Loucy (cell line): Measurements from ENCODE around the gene CENPO.
"Not testable (repeated sequence)": the region's sequence is repeated elsewhere in the genome, so short reads cannot be mapped to it uniquely, and the experiment has no call there.

Experiments used
- H2AFZ ChIP-seq: fragments of 200-600 bp; sonication (generic); 2 replicates; pipeline ENCODE4 v1.6.0; 2016; ENCODE audit warnings: antibody characterized with exemption, mild to moderate bottlenecking, low read length, moderate library complexity
- H3F3A ChIP-seq: fragments of 200-600 bp; 2 replicates; pipeline ENCODE4 v1.6.0; 2016; ENCODE audit warnings: antibody characterized with exemption, low read depth, mild to moderate bottlenecking
- H3K27me3 ChIP-seq: fragments of 200-600 bp; sonication (generic); 2 replicates; pipeline ENCODE4 v1.6.1; 2014; ENCODE audit warnings: low read length, mild to moderate bottlenecking; ENCODE audit not compliant: insufficient read depth, poor library complexity, severe bottlenecking
- H3K36me3 ChIP-seq: fragments of 200-600 bp; sonication (generic); 2 replicates; pipeline ENCODE4 v1.6.1; 2016; ENCODE audit warnings: low read length; ENCODE audit not compliant: insufficient read depth
- H3K4me1 ChIP-seq: fragments of 200-600 bp; sonication (generic); 2 replicates; pipeline ENCODE4 v1.5.1; 2014; ENCODE audit warnings: low read length, mild to moderate bottlenecking; ENCODE audit not compliant: insufficient read depth, poor library complexity, severe bottlenecking
- H3K4me2 ChIP-seq: fragments of 200-600 bp; sonication (generic); 2 replicates; pipeline ENCODE4 v1.6.0; 2014; ENCODE audit warnings: antibody characterized with exemption, low read length, low read depth, mild to moderate bottlenecking; ENCODE audit not compliant: poor library complexity, severe bottlenecking
- H3K4me3 ChIP-seq: fragments of 200-600 bp; sonication (generic); 2 replicates; pipeline ENCODE4 v1.5.1; 2014; ENCODE audit warnings: low read length, mild to moderate bottlenecking, mixed read lengths; ENCODE audit not compliant: poor library complexity, severe bottlenecking
- H3K79me2 ChIP-seq: fragments of 200-600 bp; sonication (generic); 2 replicates; pipeline ENCODE4 v1.6.1; 2014; ENCODE audit warnings: low read length; ENCODE audit not compliant: insufficient read depth
- H3K9ac ChIP-seq: fragments of 200-600 bp; sonication (generic); 2 replicates; pipeline ENCODE4 v1.6.0; 2014; ENCODE audit warnings: mild to moderate bottlenecking, low read depth, low read length, moderate library complexity; ENCODE audit not compliant: poor library complexity, severe bottlenecking
- H3K9me2 ChIP-seq: fragments of 200-600 bp; sonication (generic); replicated peaks from 2 replicates; pipeline ENCODE4 v1.6.1; 2016; ENCODE audit warnings: low read depth, low read length, mixed read lengths
- H3K9me3 ChIP-seq: fragments of 200-600 bp; sonication (generic); 2 replicates; pipeline ENCODE4 v1.6.1; 2014; ENCODE audit warnings: mild to moderate bottlenecking, antibody characterized with exemption, low read length, low read depth; ENCODE audit not compliant: insufficient read depth
- H4K20me1 ChIP-seq: fragments of 200-600 bp; sonication (generic); 2 replicates; pipeline ENCODE4 v1.6.0; 2014; ENCODE audit warnings: antibody characterized with exemption, low read length, mild to moderate bottlenecking; ENCODE audit not compliant: insufficient read depth, poor library complexity, severe bottlenecking
- CTCF ChIP-seq: fragments of 200-600 bp; sonication (generic); conservative IDR thresholded peaks from 2 replicates; pipeline ENCODE4 v1.5.1; 2014; ENCODE audit warnings: mild to moderate bottlenecking, antibody characterized with exemption, low read length
- EZH2phosphoT487 ChIP-seq: fragments of 200-600 bp; IDR thresholded peaks from 2 replicates; pipeline ENCODE4 v1.6.1; 2018; ENCODE audit warnings: antibody characterized with exemption, mild to moderate bottlenecking, moderate library complexity, borderline replicate concordance

Gene CENPO

GRCh38 chr2:24793761-24794435 is 673 bp downstream of the CENPO start:
- Histone ChIP-seq H3K9ac (peak overlapping the region; percentile 90), H2AFZ (peak overlapping the region; percentile 89), H3K36me3 (no peaks in the 10 kb centered on the region), H3K9me2 (no peaks in the 10 kb centered on the region), H3K79me2 (peaks cover 56% of the 10 kb centered on the region), H3K4me2 (peak overlapping the region; percentile 78), H3K27me3 (no peaks in the 10 kb centered on the region), H3K4me3 (peak overlapping the region; percentile 91), H3K9me3 (no peaks in the 10 kb centered on the region), H4K20me1 (peaks cover 19% of the 10 kb centered on the region), H3F3A (no peaks in the 10 kb centered on the region), H3K4me1 (peaks cover 53% of the 10 kb centered on the region)
- no peak for TF ChIP-seq EZH2phosphoT487
- TF ChIP-seq CTCF = no peak

DNA sequence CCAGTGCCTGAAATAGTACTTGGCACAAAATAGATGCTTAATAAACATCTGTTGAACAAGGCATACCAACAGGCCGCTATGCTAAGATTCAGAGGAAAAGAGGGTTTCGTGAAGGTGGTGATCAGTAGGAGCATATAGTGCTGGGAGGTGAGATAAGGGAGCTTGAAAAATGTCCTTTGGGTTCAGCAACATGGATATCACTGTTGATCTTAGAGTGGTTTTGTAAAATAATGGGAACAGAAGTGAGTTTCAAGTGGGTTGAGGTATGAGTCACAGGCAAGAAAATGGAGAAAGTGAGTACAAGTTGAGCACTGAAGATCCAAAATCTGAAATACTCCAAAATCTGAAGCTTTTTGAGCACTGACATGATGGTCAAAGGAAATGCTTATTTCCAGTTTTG is 4.4 kb downstream of the CENPO start:
- Histone ChIP-seq H3K9ac (no peak overlapping the region), H3K79me2 (peaks cover 72% of the 10 kb centered on the region), H3K4me3 (peak overlapping the region; percentile 12), H3K9me2 (no peaks in the 10 kb centered on the region), H3K9me3 (no peaks in the 10 kb centered on the region), H4K20me1 (peaks cover 19% of the 10 kb centered on the region), H2AFZ (no peak overlapping the region), H3F3A (no peaks in the 10 kb centered on the region), H3K4me1 (peaks cover 43% of the 10 kb centered on the region), H3K4me2 (peak overlapping the region; percentile 78), H3K27me3 (no peaks in the 10 kb centered on the region), H3K36me3 (peaks cover 10% of the 10 kb centered on the region; the same call in 1 of the 2 replicates)
- TF ChIP-seq EZH2phosphoT487 (no peak), CTCF (no peak)

GRCh38 chr2:24800487-24800886 is 7.3 kb downstream of the CENPO start:
- H3K4me2 ChIP-seq, H2AFZ ChIP-seq, H3K27me3 ChIP-seq, H3F3A ChIP-seq, H3K9ac ChIP-seq, H3K9me3 ChIP-seq, H3K4me3 ChIP-seq, H3K9me2 ChIP-seq: not testable (repeated sequence)
- Histone ChIP-seq H4K20me1 (peaks cover 11% of the 10 kb centered on the region), H3K36me3 (peaks cover 11% of the 10 kb centered on the region; the same call in 1 of the 2 replicates), H3K4me1 (peaks cover 28% of the 10 kb centered on the region), H3K79me2 (peaks cover 50% of the 10 kb centered on the region)

GRCh38 chr2:24805811-24806660 is 12.8 kb downstream of the CENPO start:
- H3K9me3 ChIP-seq, H3K4me2 ChIP-seq, H3K4me3 ChIP-seq, H3F3A ChIP-seq, H2AFZ ChIP-seq, H3K9me2 ChIP-seq, H3K4me1 ChIP-seq, H3K9ac ChIP-seq, H3K27me3 ChIP-seq: not testable (repeated sequence)
- Histone ChIP-seq H4K20me1 (peaks cover 15% of the 10 kb centered on the region), H3K36me3 (peaks cover 19% of the 10 kb centered on the region; the same call in 1 of the 2 replicates), H3K79me2 (peaks cover 57% of the 10 kb centered on the region)
